Motor neuron (in vitro differentiated cells): ENCODE results near the gene MEF2B. TPM values are rescaled to one million over a fixed set of nuclear protein-coding genes. Genes with fewer than 3 reads are reported as not detected.
"Not testable (repeated sequence)": the region's sequence is repeated elsewhere in the genome, so short reads cannot be mapped to it uniquely, and the experiment has no call there.

Experiments
- ATAC-seq, 8 experiments: fragments of 200-7000 bp; cut with Tn5 transposase; replicated peaks in 6 of 8; 2 replicates each; pipeline ENCODE4 v1.8.0; 2021; ENCODE audit warnings: mild to moderate bottlenecking in 8 of 8, moderate library complexity in 8 of 8
- H3K27ac ChIP-seq, 2 donors: fragments of 250-450 bp; sonication (Bioruptor Pico); 2 replicates each; pipeline ENCODE4 v1.9.0; 2021; ENCODE audit warnings: antibody characterized with exemption in 2 of 2, mild to moderate bottlenecking in 2 of 2, moderate library complexity in 1 of 2
- H3K4me1 ChIP-seq, 2 donors: fragments of 250-450 bp; sonication (Bioruptor Pico); replicated peaks in 1 of 2; 2 replicates each; pipeline ENCODE4 v1.6.1; 2021; ENCODE audit warnings: antibody characterized with exemption in 2 of 2, mild to moderate bottlenecking in 2 of 2, moderate library complexity in 1 of 2
- H3K4me3 ChIP-seq, 5 donors: fragments of 250-450 bp; sonication (Bioruptor Pico); 2 replicates each; pipeline ENCODE4 v1.9.0; 2021; ENCODE audit warnings: antibody characterized with exemption in 5 of 5, mild to moderate bottlenecking in 5 of 5, moderate library complexity in 4 of 5
- WGBS, 10 experiments: fragments of 450-650 bp; shearing (Covaris generic); methylation state at CpG; one replicate each; pipeline ENCODE4 v1.0.0; 2022; 5-methylcytosine and 5-hydroxymethylcytosine counted together
- in situ Hi-C, 9 experiments: fragments of 400-800 bp; cut with MboI; loops; one replicate each; pipeline ENCODE4 v1.15.0; 2021; ENCODE audit warnings: low sequenced_read_pairs in 9 of 9, low pct_unique_long_range_greater_than_20kb in 2 of 9; ENCODE audit not compliant: unreplicated experiment in 9 of 9
- total RNA-seq, 8 experiments: library from RNA; unstranded; fragments of 300-600 nt; gene quantifications; 2 replicates each; pipeline versions ENCODE4 v1.2.3 to v1.2.4, GENCODE V29; 2022

Gene MEF2B
- total RNA-seq, 8 experiments from 2014 or later = 0.20 to 2.5 (median 0.66) TPM; not detected in 1

DNA sequence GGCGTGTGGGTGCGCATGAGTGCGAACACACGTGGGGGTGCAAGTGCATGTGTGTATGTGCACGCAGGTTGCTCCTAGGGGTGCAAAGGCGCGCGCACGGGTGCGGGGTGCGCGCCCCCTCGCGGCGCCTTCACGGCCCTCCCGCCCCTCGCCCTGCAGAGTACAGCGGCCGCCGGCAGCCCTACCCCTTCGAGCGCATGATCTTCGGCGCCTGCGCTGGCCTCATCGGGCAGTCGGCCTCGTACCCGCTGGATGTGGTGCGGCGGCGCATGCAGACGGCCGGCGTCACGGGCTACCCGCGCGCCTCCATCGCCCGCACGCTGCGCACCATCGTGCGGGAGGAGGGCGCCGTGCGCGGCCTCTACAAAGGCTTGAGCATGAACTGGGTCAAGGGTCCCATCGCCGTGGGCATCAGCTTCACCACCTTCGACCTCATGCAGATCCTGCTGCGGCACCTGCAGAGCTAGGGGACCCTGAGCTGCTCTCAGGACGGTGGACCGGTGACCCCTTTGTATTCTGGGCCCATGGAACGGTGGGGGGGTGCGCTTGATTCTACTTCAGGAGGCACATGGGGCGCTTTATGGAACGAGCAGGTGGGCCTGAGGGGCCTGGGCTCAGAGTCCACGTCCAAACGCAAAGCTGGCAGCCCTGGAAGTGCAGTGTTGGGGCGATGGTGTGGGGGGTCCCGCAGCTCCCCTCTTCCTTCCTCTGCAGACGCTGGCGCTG lies 59.5 kb downstream of the MEF2B start:
- peak in 6 of 8 experiments; percentile 18 to 71 (median 41) for ATAC-seq
- H3K4me1 ChIP-seq = peaks cover 15 to 19% of the 10 kb centered on the region in 2 donors
- H3K27ac ChIP-seq = no peak overlapping the region
- 19 to 87% (median 45%) methylated on average over 2 to 14 of the region's 66 CpGs; no CpG with 5 or more reads in 6 of the 10 experiments for WGBS, 10 experiments
- no peak overlapping the region for H3K4me3 ChIP-seq
- in situ Hi-C loops = no loop called here

DNA sequence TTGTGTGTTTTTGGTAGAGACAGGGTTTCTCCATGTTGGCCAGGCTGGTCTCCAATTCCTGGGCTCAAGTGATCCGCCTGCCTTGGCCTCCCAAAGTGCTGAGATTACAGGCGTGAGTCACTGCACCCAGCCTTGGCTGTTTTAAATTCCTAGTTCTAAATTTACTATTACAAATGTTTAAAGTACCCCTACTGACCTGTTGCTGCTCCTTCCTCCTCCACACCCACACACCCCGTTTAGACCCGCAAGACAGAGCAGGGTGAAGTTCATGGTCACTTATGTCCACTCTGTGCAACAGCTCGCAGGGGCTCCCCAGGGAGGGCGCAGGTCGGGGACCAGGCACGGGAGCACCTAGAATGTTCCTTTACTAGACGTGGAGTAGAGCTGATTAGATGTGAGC lies 60.5 kb downstream of the MEF2B start:
- in situ Hi-C loops = no loop called here
- WGBS, 10 experiments = 60 to 100% (median 84%) methylated on average over 1 to 7 of the region's 9 CpGs; no CpG with 5 or more reads in 4 of the 10 experiments
- Histone ChIP-seq H3K4me3 (no peak overlapping the region), H3K27ac (no peak overlapping the region), H3K4me1 (peaks cover 19 to 22% of the 10 kb centered on the region in 2 donors)
- no peak for ATAC-seq

DNA sequence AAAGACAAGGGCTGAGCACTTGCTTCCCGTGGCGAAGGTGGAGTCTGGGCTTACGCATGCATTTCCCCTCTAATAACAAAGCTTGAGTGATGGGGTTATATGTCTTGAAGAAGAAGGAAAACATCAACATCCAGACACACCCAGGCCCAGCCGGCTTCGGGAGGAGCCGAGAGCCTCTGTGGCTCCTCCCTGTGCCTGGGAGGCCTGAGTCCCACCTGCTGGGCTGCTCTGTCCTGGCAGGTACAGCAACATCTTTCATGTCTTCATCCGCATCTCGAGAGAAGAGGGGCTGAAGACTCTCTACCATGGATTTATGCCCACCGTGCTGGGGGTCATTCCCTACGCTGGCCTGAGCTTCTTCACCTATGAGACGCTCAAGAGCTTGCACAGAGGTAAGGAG lies 62.4 kb downstream of the MEF2B start:
- Histone ChIP-seq H3K4me3 (no peak overlapping the region), H3K27ac (no peak overlapping the region), H3K4me1 (peaks cover 8 to 12% of the 10 kb centered on the region in 2 donors)
- ATAC-seq = peak in 3 of 8 experiments; percentile 47 to 78 (median 66)
- in situ Hi-C loops = no loop called here
- WGBS, 10 experiments = 0 to 100% (median 62%) methylated on average over 2 to 4 of the region's 11 CpGs; no CpG with 5 or more reads in 2 of the 10 experiments

DNA sequence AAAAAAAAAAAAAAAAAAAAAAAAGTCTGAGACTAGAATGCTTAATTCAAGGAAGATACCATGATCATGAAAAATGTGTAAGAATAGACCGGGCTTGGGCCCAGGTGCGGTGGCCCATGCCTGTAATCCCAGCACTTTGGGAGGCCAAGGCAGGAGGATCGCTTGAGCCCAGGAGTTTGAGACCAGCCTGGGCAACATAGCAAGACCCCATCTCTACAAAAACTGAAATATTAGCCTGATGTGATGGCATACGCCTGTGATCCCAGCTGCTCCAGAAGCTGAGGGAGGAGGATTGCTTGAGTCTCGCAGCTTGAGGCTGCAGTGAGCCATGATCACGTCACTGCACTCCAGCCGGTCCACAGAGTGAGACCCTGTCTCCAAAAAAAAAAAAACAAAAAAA lies 63.1 kb downstream of the MEF2B start:
- ATAC-seq = not testable (repeated sequence)

DNA sequence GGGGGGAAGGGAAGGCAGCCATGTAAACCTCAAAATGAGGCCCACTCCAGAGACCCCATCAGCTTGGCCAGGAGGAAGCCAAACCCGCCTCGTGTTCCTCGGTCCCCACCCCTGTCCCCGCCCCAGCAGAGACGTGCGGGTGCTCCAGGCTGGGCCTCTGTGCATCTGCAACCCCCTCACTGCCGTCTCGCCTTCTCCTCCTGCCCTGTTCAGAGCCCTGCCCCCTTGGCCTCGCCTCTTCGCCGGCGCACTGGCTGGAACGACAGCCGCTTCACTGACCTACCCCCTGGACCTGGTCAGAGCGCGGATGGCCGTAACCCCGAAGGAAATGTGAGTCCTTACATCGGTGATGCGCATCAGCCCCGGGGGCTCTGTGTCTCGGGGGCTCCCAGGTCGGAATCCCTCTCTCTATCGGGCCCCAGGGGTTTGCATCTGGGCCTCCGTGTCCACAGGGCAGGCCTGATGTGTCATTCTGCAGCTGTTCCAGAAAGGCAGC lies 64.0 kb downstream of the MEF2B start:
- Histone ChIP-seq H3K4me3 (peak overlapping the region in 2 of 5 donors; percentile 28 to 32), H3K4me1 (peaks cover 8 to 12% of the 10 kb centered on the region in 2 donors), H3K27ac (peak overlapping the region; percentile 62 to 64)
- ATAC-seq = peak in 6 of 8 experiments; percentile 33 to 69 (median 59)
- in situ Hi-C loops = no loop called here
- WGBS, 10 experiments = 12 to 71% (median 23%) methylated on average over 4 to 10 of the region's 25 CpGs; no CpG with 5 or more reads in 5 of the 10 experiments

More for the DNA sequence above, 63.1 kb downstream of the MEF2B start:
- H3K4me3 ChIP-seq, H3K27ac ChIP-seq, in situ Hi-C loops: not testable (repeated sequence)
- H3K4me1 ChIP-seq = peaks cover 8 to 12% of the 10 kb centered on the region in 2 donors
- WGBS, 10 experiments = 89 to 100% (median 100%) methylated on average over 1 to 4 of the region's 7 CpGs; no CpG with 5 or more reads in 3 of the 10 experiments

DNA sequence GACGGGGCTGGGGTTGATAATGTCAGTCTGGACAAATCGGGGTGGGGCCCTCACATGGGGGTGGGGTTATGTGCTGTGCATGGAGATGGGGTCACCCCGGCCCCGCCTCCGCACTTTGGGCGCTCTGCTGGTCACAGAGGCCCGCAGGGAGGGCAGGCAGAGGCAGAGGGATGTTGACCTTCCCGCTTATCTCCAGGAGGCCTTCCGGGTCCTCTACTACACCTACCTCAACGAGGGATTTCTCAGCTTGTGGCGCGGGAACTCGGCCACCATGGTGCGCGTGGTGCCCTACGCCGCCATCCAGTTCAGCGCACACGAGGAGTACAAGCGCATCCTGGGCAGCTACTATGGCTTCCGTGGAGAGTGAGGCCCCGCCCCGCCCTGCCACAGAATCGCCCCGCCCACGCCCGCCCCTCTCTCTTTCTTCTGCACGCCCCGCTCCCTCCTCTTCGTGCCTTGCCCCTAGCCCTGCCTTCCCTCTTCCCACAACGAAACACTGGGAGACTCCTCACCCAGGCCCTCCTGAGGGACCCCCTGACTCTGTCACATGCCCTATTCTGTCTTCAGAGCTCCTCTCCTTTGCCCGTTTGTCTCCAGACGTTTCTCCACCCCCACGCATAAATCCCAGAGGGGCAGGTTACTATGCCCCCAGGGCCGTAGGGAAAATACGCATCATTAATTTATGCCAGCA lies 64.6 kb downstream of the MEF2B start:
- in situ Hi-C loops = no loop called here
- peak overlapping the region in 4 of 5 donors; percentile 2 to 32 (median 15) for H3K4me3 ChIP-seq
- ATAC-seq = peak; percentile 10 to 87 (median 76)
- H3K27ac ChIP-seq = peak overlapping the region; percentile 64 to 71
- H3K4me1 ChIP-seq = peaks cover 8 to 12% of the 10 kb centered on the region in 2 donors
- 3 to 60% (median 20%) methylated on average over 1 to 6 of the region's 36 CpGs; no CpG with 5 or more reads in 4 of the 10 experiments for WGBS, 10 experiments

DNA sequence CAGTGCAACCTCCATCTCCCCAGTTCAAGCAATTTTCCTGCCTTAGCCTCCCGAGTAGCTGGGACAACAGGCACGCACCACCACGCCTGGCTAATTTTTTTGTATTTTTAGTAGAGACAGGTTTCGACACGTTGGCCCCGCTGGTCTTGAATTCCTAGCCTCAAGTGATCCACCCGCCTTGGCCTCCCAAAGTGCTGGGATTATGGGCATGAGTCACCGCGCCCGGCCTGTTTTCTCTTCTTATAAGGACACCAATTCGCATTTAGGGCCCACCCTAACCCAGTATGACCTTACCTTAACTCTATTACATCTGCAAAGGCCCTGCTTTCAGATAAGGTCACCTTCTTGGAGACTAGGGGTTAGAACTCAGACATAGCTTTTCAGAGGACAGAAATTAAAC lies 66.9 kb downstream of the MEF2B start:
- H3K4me1 ChIP-seq = peaks cover 8 to 12% of the 10 kb centered on the region in 2 donors
- H3K27ac ChIP-seq = no peak overlapping the region
- 11 to 100% (median 96%) methylated on average over 1 to 9 of the region's 11 CpGs; no CpG with 5 or more reads in 3 of the 10 experiments for WGBS, 10 experiments
- peak in 2 of 8 experiments; percentile 14 to 44 for ATAC-seq
- in situ Hi-C loops = no loop called here
- H3K4me3 ChIP-seq = no peak overlapping the region

DNA sequence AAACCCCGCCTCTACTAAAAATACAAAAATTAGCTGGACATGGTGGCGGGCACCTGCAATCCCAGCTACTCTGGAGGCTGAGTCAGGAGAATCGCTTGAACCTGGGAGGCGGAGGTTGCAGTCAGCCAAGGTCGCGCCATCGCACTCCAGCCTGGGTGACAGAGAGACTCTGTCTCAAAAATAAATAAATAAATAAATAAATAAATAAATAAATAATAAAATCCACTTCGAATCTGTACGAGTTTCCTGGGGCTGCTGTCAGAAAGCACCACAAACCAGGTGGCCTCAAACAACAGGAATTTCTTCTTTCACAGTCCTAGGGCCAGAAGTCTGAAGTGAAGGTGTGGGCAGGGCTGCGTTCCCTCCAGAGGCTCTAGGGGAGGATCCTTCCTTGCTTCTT lies 67.5 kb downstream of the MEF2B start:
- peaks cover 8 to 12% of the 10 kb centered on the region in 2 donors for H3K4me1 ChIP-seq
- H3K4me3 ChIP-seq, ATAC-seq, H3K27ac ChIP-seq, in situ Hi-C loops: not testable (repeated sequence)
- 87 to 100% (median 98%) methylated on average over 1 to 6 of the region's 10 CpGs; no CpG with 5 or more reads in 1 of the 10 experiments for WGBS, 10 experiments

DNA sequence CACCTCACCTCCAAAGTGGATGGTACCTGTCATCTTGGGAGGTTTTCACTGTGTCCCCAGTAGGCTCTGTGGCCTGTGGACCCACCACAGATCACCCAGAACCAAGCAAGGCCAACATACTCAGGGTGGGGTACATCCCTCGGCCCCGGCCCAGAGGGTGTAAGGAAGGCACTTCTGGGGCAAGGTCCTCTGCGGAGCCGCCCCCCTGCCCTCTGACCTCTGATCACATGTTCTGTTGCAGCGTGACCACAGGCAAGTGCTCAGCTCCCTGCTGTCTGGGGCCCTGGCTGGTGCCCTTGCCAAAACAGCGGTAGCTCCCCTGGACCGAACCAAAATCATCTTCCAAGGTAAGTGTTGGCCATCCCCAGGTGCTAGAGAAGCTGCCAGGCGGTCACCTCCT lies 68.5 kb downstream of the MEF2B start:
- no peak overlapping the region for H3K4me3 ChIP-seq
- WGBS, 10 experiments = 70 to 93% (median 84%) methylated on average over 2 to 6 of the region's 8 CpGs; no CpG with 5 or more reads in 6 of the 10 experiments
- ATAC-seq = no peak
- H3K4me1 ChIP-seq = peaks cover 8 to 12% of the 10 kb centered on the region in 2 donors
- in situ Hi-C loops = no loop called here
- no peak overlapping the region for H3K27ac ChIP-seq

DNA sequence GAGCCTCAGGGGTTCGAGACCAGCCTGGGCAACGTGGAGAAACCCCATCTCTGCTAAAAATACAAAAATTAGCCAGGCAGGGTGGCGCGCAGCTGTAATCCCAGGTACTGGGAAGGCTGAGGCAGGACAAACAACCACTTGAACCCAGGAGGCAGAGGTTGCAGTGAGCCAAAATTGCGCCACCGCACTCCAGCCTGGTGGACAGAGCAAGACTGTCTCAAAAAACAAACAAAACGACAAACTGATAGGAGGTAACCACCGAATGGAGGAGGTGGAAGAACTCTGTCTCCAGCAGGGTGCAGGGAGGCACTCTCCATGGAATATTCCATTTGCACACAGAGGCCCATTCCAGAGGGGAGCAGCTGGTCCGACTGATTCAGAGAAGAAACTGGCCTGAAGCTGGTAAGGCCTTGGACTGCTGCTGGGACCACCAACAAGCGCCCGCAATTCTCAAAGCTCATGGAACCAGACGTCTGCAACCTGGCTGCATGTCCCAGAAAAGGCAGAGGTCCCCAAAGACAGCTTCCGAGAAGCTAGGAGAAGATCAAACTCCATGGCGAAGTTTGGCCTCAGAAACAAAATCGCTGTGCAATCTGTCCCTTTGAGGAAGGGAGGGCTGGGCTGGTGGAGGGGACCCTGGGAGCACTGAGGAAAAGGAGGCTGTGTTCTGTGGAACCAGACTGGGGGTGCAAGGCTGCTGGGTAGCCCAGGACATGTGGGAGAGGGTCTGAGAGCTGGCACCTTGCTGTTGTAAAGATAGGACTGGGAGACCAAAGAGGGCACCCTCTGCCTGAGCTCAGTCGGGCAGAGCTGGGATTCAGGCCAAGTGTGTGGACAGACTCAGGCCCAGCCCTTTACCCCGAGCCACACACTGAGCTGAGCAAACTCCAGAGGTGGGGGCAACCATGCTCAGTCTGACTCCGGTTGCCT lies 71.1 kb downstream of the MEF2B start:
- no peaks in the 10 kb centered on the region for H3K4me1 ChIP-seq
- in situ Hi-C loops = no loop called here
- H3K27ac ChIP-seq = no peak overlapping the region
- WGBS, 10 experiments = 31 to 100% (median 79%) methylated on average over 1 to 10 of the region's 18 CpGs; no CpG with 5 or more reads in 1 of the 10 experiments
- H3K4me3 ChIP-seq = no peak overlapping the region
- peak in 2 of 8 experiments; percentile 18 to 35 for ATAC-seq

DNA sequence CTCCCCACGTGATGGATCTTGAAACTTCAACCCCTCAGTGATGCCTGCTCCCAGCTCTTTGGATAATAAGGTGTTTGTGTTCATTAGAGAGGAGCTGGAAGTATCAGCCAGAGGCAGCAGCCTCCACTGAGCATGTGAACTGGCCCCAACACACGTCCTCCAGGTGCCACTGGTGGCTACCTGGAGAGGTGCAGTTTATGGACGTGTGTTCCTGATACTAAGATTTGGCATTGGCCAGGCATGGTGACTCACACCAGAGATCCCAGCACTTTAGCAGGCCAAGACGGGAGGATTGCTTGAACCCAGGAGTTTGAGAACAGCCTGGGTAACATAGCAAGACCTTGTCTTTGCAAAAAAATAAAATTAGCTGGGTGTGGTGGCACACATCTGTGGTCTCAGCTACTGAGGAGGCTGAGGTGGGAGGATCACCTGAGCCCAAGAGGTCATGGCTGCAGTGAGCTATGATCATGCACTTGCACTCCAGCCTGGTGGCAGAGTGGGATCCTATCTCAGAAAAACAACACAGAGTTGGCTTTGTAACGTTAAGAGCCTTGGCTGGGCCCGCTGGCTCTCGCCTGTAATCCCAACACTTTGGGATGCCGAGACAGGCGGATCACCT lies 71.9 kb downstream of the MEF2B start:
- in situ Hi-C loops = no loop called here

More for the DNA sequence above, 71.9 kb downstream of the MEF2B start:
- no peak for ATAC-seq
- Histone ChIP-seq H3K27ac (no peak overlapping the region), H3K4me1 (no peaks in the 10 kb centered on the region), H3K4me3 (no peak overlapping the region)
- 62 to 100% (median 88%) methylated on average over 1 to 6 of the region's 9 CpGs; no CpG with 5 or more reads in 6 of the 10 experiments for WGBS, 10 experiments
